Spinal cord (tissue), 10 donors: ENCODE measurements around the gene GALR1. TPM values are rescaled to one million over a fixed set of nuclear protein-coding genes. Genes with fewer than 3 reads are reported as not detected.

Experiments used
- DNase-seq, 6 donors: peaks; one replicate each; pipeline versions ENCODE4 v3.0.0 to v3.0.0-alpha.2; 2013 to 2015; ENCODE audit warnings: low spot score in 6 of 6, low read depth in 4 of 6
- H3K27ac ChIP-seq: one replicate; pipeline ENCODE4 v1.5.1; 2013; ENCODE audit warnings: low read depth, low read length, control low read depth
- H3K27me3 ChIP-seq: one replicate; pipeline ENCODE4 v1.6.1; 2013; ENCODE audit warnings: low read length; ENCODE audit not compliant: control insufficient read depth, insufficient read depth
- H3K36me3 ChIP-seq: one replicate; pipeline ENCODE4 v1.6.1; 2013; ENCODE audit warnings: low read length; ENCODE audit not compliant: control insufficient read depth, insufficient read depth
- H3K4me1 ChIP-seq: one replicate; pipeline ENCODE4 v1.6.1; 2013; ENCODE audit warnings: low read length; ENCODE audit not compliant: control insufficient read depth, insufficient read depth
- H3K4me3 ChIP-seq: one replicate; pipeline ENCODE4 v1.5.1; 2013; ENCODE audit warnings: low read depth, low read length, control low read depth
- H3K9me3 ChIP-seq: one replicate; pipeline ENCODE4 v1.6.1; 2013; ENCODE audit warnings: low read length; ENCODE audit not compliant: control insufficient read depth, insufficient read depth
- WGBS: methylation state at CpG from one replicate; pipeline ENCODE4 v1.1.5; 2013; ENCODE audit warnings: missing lambda C conversion rate; ENCODE audit not compliant: insufficient coverage; 5-methylcytosine and 5-hydroxymethylcytosine counted together
- long read RNA-seq, 4 donors: transcript quantifications; one replicate each; lab custom pipeline, GENCODE V29; 2026
- polyA plus RNA-seq, 2 donors: library from polyadenylated mRNA; unstranded; fragments of 120-200 nt; gene quantifications; one replicate each; pipeline ENCODE4 v1.2.1, GENCODE V29; 2013; ENCODE audit not compliant: insufficient read length in 2 of 2
- total RNA-seq, 2 donors: library from RNA; depleted of rRNA in 1 of 2; stranded (reverse); fragments of 120-200 nt in 1 of 2; fragments of >200 nt in 1 of 2; gene quantifications; one replicate each; pipeline versions ENCODE4 v1.2.3 to v1.2.4, GENCODE V29; 2013 to 2014
- donor health status: healthy.

The GALR1 gene
- total RNA-seq = 1 to 10 TPM in 1 of 2 donors, under 1 TPM in 1; 0.72 to 3.2 TPM
- 1 to 10 TPM; 1.4 to 2.5 TPM for polyA plus RNA-seq
- long read RNA-seq, donor 1 = 0 reads
- long read RNA-seq, donor 2 = 0 reads
- long read RNA-seq, donor 3, full-length matches to known transcripts = 1 of 1 reads
- long read RNA-seq, donor 3, partial matches to known transcripts = 0 of 1 reads
- long read RNA-seq, donor 3, other reads (novel, unspliced or antisense) = 0 of 1 reads
- long read RNA-seq, donor 4 = 0 reads

DNA sequence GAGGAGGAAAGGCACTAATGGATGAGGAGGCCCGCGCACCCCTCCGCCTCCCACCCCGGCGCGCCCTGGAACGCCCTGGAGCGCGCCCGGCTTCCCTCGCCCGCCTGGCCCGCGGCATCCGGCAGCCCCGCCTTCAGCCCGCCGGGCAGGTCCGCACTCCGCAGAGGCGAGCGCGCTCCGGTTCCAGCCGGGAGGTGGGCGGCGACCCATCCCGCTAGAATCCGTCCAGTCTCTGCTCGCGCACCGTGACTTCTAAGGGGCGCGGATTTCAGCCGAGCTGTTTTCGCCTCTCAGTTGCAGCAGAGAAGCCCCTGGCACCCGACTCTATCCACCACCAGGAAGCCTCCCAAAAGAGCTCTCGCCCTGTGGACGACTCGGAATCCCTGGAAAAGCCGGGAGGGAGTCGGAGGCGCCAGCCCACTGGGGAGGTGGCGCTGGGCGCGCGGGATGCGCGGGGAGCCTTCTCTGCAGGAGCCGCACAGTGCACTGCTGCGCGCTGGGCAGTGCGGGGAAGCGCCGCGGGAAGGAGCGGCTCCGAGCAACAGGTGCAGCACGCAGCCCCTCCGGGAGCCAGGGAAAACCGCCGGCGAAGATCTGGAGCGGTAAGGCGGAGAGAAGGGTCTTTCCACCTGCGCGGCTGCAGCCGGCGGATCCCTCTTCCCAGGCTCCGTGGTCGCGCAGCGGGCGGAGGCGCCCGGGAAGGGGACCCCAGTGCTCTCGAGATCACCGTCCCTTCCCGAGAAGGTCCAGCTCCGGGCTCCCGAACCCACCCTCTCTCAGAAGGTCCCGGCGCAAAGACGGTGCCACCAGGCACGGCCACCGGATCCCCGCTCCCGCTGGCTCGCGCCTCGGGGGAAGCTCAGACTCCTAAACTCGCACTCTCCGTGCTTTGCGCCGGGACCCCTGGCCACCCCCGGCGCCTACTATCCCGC lies at the start of gene GALR1:
GALR1 (plus strand) TSS at position 280 of the 932 bp plus-strand sequence. CDS start 701 bp downstream, outside the sequence.
- H3K27ac ChIP-seq = no peak within 1 kb of the TSS
- WGBS = 0% methylated on average over 97 of the region's 98 CpGs

DNA sequence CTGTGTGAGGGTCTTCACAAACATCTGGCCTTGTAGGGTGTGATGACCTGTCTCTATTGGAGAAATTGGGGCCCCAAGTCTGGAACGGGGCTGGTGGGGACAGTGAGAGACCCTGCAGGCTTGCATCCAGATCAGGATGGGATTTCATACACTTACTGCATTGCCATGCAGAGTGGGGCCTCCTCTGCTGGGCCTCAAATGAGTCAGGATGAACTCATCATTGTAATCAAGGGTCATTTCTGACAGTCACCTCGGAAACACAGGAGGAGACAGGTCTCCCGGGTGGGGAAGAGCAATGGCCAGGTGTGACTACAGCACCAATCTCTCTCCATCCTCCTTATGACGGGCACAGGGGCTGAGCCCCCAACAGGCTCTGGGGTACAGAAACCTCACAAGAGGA lies 48.1 kb upstream of the GALR1 start:
- H3K36me3 ChIP-seq = no peaks in the 10 kb centered on the region
- WGBS = 100% methylated on average over 2 of the region's 4 CpGs

More for the DNA sequence above, at the start of gene GALR1:
- H3K9me3 ChIP-seq = no peaks in the 10 kb centered on the region
- peaks cover 28% of the 10 kb centered on the region for H3K4me1 ChIP-seq
- peaks cover 39% of the 10 kb centered on the region for H3K27me3 ChIP-seq
- no peaks in the 10 kb centered on the region for H3K36me3 ChIP-seq
- peak within 1 kb of the TSS; percentile 31 for H3K4me3 ChIP-seq
- peak in 2 of 6 donors; percentile 48 to 49 for DNase-seq

GRCh38 chr18:77202329-77202728 lies 47.3 kb upstream of the GALR1 start:
- H3K36me3 ChIP-seq = no peaks in the 10 kb centered on the region
- H3K27me3 ChIP-seq = no peaks in the 10 kb centered on the region
- H3K4me3 ChIP-seq = no peak overlapping the region
- no peak for DNase-seq
- H3K27ac ChIP-seq = no peak overlapping the region
- WGBS = 91% methylated on average over 4 of the region's 7 CpGs
- no peaks in the 10 kb centered on the region for H3K9me3 ChIP-seq
- H3K4me1 ChIP-seq = peaks cover 4% of the 10 kb centered on the region

More for the DNA sequence above, 48.1 kb upstream of the GALR1 start:
- no peak overlapping the region for H3K4me3 ChIP-seq
- H3K4me1 ChIP-seq = peaks cover 4% of the 10 kb centered on the region
- no peaks in the 10 kb centered on the region for H3K27me3 ChIP-seq
- no peak overlapping the region for H3K27ac ChIP-seq
- no peaks in the 10 kb centered on the region for H3K9me3 ChIP-seq
- DNase-seq = no peak

- Histone ChIP-seq H3K9me3 (no peaks in the 10 kb centered on the region), H3K4me3 (no peak overlapping the region), H3K36me3 (no peaks in the 10 kb centered on the region), H3K27ac (no peak overlapping the region), H3K27me3 (no peaks in the 10 kb centered on the region), H3K4me1 (peaks cover 7% of the 10 kb centered on the region)
- no peak for DNase-seq
- WGBS = 74% methylated on average over 7 of the region's 12 CpGs
Observed at GRCh38 chr18:77203071-77203470, 46.6 kb upstream of the GALR1 start.

DNA sequence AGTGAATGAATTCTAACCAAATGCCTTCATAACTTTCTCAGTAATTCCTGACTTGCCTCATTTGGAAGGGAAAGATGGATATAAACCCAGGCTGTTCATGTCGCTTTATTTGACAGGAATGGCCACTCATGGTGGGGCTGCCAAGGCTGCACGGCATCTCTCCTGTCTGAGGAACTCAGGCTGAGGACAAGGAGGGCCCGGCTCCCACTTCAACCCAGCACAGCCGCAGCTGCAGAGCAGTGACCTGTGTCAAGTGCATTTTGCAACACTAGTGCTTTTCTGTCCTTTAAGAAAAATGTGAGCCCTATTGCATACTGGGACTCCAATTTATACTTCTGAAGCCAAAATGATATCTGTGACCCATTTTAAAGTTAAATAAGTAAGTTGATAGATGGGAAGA lies 45.8 kb upstream of the GALR1 start:
- no peak for DNase-seq
- no peaks in the 10 kb centered on the region for H3K27me3 ChIP-seq
- no peak overlapping the region for H3K4me3 ChIP-seq
- no peak overlapping the region for H3K27ac ChIP-seq
- 86% methylated on average over 4 of the region's 4 CpGs for WGBS
- no peaks in the 10 kb centered on the region for H3K36me3 ChIP-seq
- peaks cover 3% of the 10 kb centered on the region for H3K4me1 ChIP-seq
- H3K9me3 ChIP-seq = no peaks in the 10 kb centered on the region

DNA sequence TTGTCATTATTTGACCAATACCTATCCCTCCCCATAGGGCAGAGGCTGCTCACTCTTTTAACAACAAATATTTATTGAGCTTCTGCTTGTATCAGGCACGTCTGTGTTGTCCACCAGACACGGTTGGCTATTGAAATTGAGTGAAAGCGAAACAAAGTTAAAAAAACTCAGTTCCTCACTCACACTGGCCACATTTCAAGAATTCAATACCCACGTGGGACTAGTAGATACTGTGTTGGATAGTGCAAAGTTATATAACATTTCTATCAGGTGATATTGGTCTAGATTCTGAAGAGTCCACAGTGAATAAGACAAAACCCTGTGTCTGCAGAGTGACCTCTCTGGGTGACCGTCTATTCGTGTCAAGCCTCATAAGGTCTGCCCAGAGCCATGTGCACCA lies 43.9 kb upstream of the GALR1 start:
- H3K9me3 ChIP-seq = no peaks in the 10 kb centered on the region
- H3K4me1 ChIP-seq = peaks cover 3% of the 10 kb centered on the region
- no peaks in the 10 kb centered on the region for H3K27me3 ChIP-seq
- H3K36me3 ChIP-seq = no peaks in the 10 kb centered on the region
- 100% methylated on average over 2 of the region's 6 CpGs for WGBS
- no peak overlapping the region for H3K4me3 ChIP-seq
- H3K27ac ChIP-seq = no peak overlapping the region
- no peak for DNase-seq

DNA sequence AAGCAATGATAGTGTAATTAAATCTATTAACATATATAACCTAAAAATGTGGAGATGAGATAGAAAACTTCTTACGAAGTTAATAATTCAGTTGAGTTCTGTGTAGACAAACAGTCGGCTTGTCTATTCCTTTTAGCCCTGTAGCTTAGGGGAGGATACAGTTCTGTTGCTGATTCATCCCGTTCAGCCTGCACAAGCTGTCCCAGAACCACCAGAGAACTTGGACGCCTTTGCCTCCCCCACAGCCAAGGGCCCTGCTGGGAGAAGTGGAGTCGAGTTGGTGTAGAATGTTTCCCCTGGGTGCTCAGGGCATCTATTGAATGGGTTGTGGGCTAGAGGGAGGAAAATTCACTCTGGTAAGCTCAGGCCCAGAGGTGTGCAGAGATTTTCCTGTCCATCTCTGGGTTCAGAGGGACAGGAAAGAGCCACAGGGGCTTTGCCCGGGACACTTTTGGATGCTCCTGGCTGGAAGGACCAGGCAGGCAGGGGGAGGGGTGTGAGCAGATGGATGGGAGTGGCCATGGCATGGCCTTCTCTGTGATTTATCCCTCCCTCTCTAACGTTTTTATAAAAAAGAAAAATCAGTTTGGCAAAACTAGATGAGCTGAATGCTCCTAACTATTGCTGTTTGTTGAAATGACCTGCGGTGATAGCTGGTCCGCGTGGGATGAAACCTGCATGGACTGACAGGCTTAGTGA lies 42.8 kb upstream of the GALR1 start:
- Histone ChIP-seq H3K36me3 (no peaks in the 10 kb centered on the region), H3K27ac (no peak overlapping the region), H3K4me1 (peaks cover 4% of the 10 kb centered on the region), H3K9me3 (no peaks in the 10 kb centered on the region), H3K4me3 (no peak overlapping the region), H3K27me3 (no peaks in the 10 kb centered on the region)
- WGBS = 45% methylated on average over 2 of the region's 10 CpGs
- no peak for DNase-seq

DNA sequence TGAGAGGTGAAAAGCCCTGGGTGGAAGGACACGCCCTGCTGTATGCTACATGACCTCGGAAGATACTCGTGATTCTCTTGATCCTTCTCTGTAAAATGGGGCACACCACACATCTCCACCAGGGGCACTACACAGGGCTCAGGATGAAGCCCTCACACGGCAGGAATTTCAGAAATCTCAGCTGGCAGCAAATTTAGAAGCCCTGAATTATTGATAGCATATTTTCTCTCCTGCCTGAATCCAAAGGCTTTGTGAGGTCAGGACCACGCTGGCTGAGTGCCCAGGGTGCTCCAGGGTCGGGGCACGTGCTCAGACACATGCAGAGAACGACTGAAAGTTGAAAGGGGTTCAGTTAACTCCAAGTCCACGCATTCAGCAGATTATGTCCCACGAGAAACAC lies 42.1 kb upstream of the GALR1 start:
- Histone ChIP-seq H3K4me3 (no peak overlapping the region), H3K9me3 (no peaks in the 10 kb centered on the region), H3K4me1 (peaks cover 7% of the 10 kb centered on the region), H3K36me3 (no peaks in the 10 kb centered on the region), H3K27ac (no peak overlapping the region), H3K27me3 (no peaks in the 10 kb centered on the region)
- 48% methylated on average over 8 of the region's 10 CpGs for WGBS
- peak in 2 of 6 donors; percentile 46 to 62 for DNase-seq

DNA sequence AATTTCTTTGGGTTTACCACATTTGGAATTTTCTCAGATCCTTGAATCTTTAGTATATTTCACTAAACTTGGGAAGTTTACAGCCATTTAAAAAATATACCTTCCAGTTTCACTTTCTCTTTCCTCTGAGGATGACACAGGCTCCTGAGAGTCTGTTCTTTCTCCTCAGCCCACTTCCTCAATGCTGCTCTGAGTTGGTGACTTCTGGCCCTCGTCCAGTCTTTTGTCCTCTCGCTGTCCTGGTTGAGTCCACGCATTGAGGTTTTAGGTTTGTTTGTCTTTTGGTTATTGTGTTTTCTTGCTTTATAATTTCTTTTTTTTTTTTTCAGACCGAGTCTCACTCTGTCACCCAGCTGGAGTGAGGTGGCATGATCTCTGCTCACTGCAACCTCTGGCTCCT lies 40.7 kb upstream of the GALR1 start:
- H3K9me3 ChIP-seq = no peaks in the 10 kb centered on the region
- no peak overlapping the region for H3K27ac ChIP-seq
- WGBS = no CpG with 5 or more reads among the region's 4 CpGs
- H3K27me3 ChIP-seq = no peaks in the 10 kb centered on the region
- H3K4me3 ChIP-seq = no peak overlapping the region
- no peaks in the 10 kb centered on the region for H3K36me3 ChIP-seq
- no peak for DNase-seq
- H3K4me1 ChIP-seq = peaks cover 7% of the 10 kb centered on the region
